GM12878 (cell line): ENCODE measurements around the gene SSBP4. TPM values are rescaled to one million over a fixed set of nuclear protein-coding genes. Genes with fewer than 3 reads are reported as not detected.
A peak's percentile ranks its signal among the peaks of the same experiment; 100 is the strongest.

ENCODE experiments used
- ATAC-seq: fragments of 200-7000 bp; cut with Tn5 transposase; 3 replicates; pipeline ENCODE4 v1.9.1; 2020; ENCODE audit warnings: mild to moderate bottlenecking, moderate library complexity
- BruUV-seq: library from RNA; stranded (reverse); fragments of 400-500 nt; replicated peaks from 2 replicates; lab custom pipeline; 2021; lab: Mats Ljungman, UMichigan
- CTCF ChIA-PET: fragments of 300-600 bp; sonication (Branson Sonifier 250); formaldehyde crosslinking; extraction: SDS; loops from one replicate; lab custom pipeline; 2021; ENCODE audit warnings: inconsistent platforms; lab: Yijun Ruan, JAX
- POLR2A ChIA-PET: fragments of 350-600 bp; formaldehyde crosslinking; extraction: SDS; loops from one replicate; lab custom pipeline; 2021; ENCODE audit warnings: inconsistent platforms; lab: Charles Lee
- RAD21 ChIA-PET: fragments of 300-600 bp; sonication (Branson Sonifier 250); formaldehyde crosslinking; loops from one replicate; lab custom pipeline; 2023; ENCODE audit warnings: antibody characterized with exemption; ENCODE audit not compliant: unreplicated experiment; lab: Charles Lee
- SMC1A ChIA-PET: fragments of 300-600 bp; sonication (Branson Sonifier 250); formaldehyde crosslinking; loops from one replicate; lab custom pipeline; 2023; ENCODE audit not compliant: unreplicated experiment, uncharacterized antibody; lab: Charles Lee
- DNase-seq: peaks from one replicate; pipeline ENCODE4 v3.0.0-alpha.2; 2011; ENCODE audit warnings: low read depth, low spot score
- FAIRE-seq: peaks from 3 replicates; lab custom pipeline; 2011; peaks lifted over from hg19 to GRCh38; lab: Jason Lieb, UNC
- H2AFZ ChIP-seq: 2 replicates; pipeline ENCODE4 v1.6.0; 2011; ENCODE audit warnings: low read depth, low read length, control low read depth; ENCODE audit not compliant: control insufficient read depth
- H3K27ac ChIP-seq: 2 replicates; pipeline ENCODE4 v1.5.1; 2011; ENCODE audit warnings: control low read depth; ENCODE audit not compliant: control insufficient read depth, insufficient read depth
- H3K27me3 ChIP-seq, 2 experiments: replicated peaks in 1 of 2; 2 replicates each; pipeline versions ENCODE4 v1.6.0 to v1.6.1; 2011; ENCODE audit warnings: low read length in 1 of 2; ENCODE audit not compliant: control insufficient read depth in 2 of 2, insufficient read depth in 2 of 2
- H3K36me3 ChIP-seq, 2 experiments: 2 replicates each; pipeline ENCODE4 v1.5.1; 2011; ENCODE audit warnings: low read length in 1 of 2; ENCODE audit not compliant: control insufficient read depth in 2 of 2, insufficient read depth in 2 of 2
- H3K4me1 ChIP-seq: 2 replicates; pipeline ENCODE4 v1.6.1; 2011; ENCODE audit warnings: mild to moderate bottlenecking, low read length, moderate library complexity, mixed read lengths; ENCODE audit not compliant: control insufficient read depth, insufficient read depth
- H3K4me2 ChIP-seq: 2 replicates; pipeline ENCODE4 v1.6.0; 2011; ENCODE audit warnings: control low read depth; ENCODE audit not compliant: control insufficient read depth, insufficient read depth
- H3K4me3 ChIP-seq: fragments of 200-600 bp; sonication (generic); 2 replicates; pipeline ENCODE4 v1.5.1; 2016
- H3K79me2 ChIP-seq: 2 replicates; pipeline ENCODE4 v1.6.0; 2011; ENCODE audit warnings: low read length; ENCODE audit not compliant: control insufficient read depth, insufficient read depth
- H3K9ac ChIP-seq: 2 replicates; pipeline ENCODE4 v1.8.0; 2011; ENCODE audit warnings: low read length, control low read depth, mixed read lengths; ENCODE audit not compliant: control insufficient read depth, insufficient read depth
- H3K9me3 ChIP-seq: replicated peaks from 3 replicates; pipeline ENCODE4 v1.5.1; 2011; ENCODE audit warnings: mild to moderate bottlenecking, low read length; ENCODE audit not compliant: control insufficient read depth, insufficient read depth
- H4K20me1 ChIP-seq: 2 replicates; pipeline ENCODE4 v1.6.0; 2011; ENCODE audit not compliant: control insufficient read depth, insufficient read depth
- CBX3 ChIP-seq: fragments of 200-600 bp; sonication (generic); IDR thresholded peaks from 2 replicates; pipeline ENCODE4 v1.6.1; 2016; ENCODE audit warnings: low read depth, borderline replicate concordance
- JUNB ChIP-seq: IDR thresholded peaks from 2 replicates; pipeline ENCODE4 v1.6.1; 2016; ENCODE audit warnings: antibody characterized with exemption, mild to moderate bottlenecking
- LARP7 ChIP-seq: fragments of 450-650 bp; IDR thresholded peaks from 2 replicates; pipeline ENCODE4 v1.6.1; 2017; ENCODE audit warnings: mild to moderate bottlenecking
- NFYB ChIP-seq: IDR thresholded peaks from 2 replicates; pipeline ENCODE4 v1.6.1; 2011; ENCODE audit warnings: low read depth, mild to moderate bottlenecking, low read length, improper control_type of control experiment, moderate library complexity; ENCODE audit not compliant: insufficient read depth
- RCOR1 ChIP-seq: conservative IDR thresholded peaks from 2 replicates; pipeline ENCODE4 v1.6.1; 2012; ENCODE audit warnings: low read depth, low read length, improper control_type of control experiment
- RFX5 ChIP-seq: IDR thresholded peaks from 2 replicates; pipeline ENCODE4 v1.6.1; 2011; ENCODE audit warnings: low read depth, low read length, improper control_type of control experiment
- RUNX3 ChIP-seq: IDR thresholded peaks from 2 replicates; pipeline ENCODE4 v1.6.1; 2012; ENCODE audit warnings: low read length, inconsistent platforms
- SUPT20H ChIP-seq: IDR thresholded peaks from 2 replicates; pipeline ENCODE4 v1.6.1; 2011; ENCODE audit warnings: low read depth, mild to moderate bottlenecking, low read length, moderate library complexity, borderline replicate concordance; ENCODE audit not compliant: control insufficient read depth
- SUZ12 ChIP-seq: fragments of 200-600 bp; sonication (generic); IDR thresholded peaks from one replicate; pipeline ENCODE4 v1.6.1; 2018; ENCODE audit warnings: antibody characterized with exemption, mild to moderate bottlenecking; ENCODE audit not compliant: unreplicated experiment
- TARDBP ChIP-seq: IDR thresholded peaks from 2 replicates; pipeline ENCODE4 v1.6.1; 2016; ENCODE audit warnings: borderline replicate concordance
- TBL1XR1 ChIP-seq: IDR thresholded peaks from 2 replicates; pipeline ENCODE4 v1.6.1; 2012; ENCODE audit warnings: low read depth, low read length, improper control_type of control experiment
- ZNF384 ChIP-seq: IDR thresholded peaks from 2 replicates; pipeline ENCODE4 v1.6.1; 2012; ENCODE audit warnings: low read depth, mild to moderate bottlenecking, low read length, improper control_type of control experiment, borderline replicate concordance
- ZNF622 ChIP-seq: fragments of 450-650 bp; IDR thresholded peaks from 2 replicates; pipeline ENCODE4 v1.6.1; 2017; ENCODE audit warnings: mild to moderate bottlenecking, inconsistent platforms
- WGBS: methylation state at CpG from one replicate; pipeline ENCODE4 v1.1.6; 2016; ENCODE audit warnings: low lambda C conversion rate; ENCODE audit not compliant: insufficient replicate concordance, insufficient coverage; ENCODE audit errors: missing lambda C conversion rate; 5-methylcytosine and 5-hydroxymethylcytosine counted together
- in situ Hi-C: fragments of 300-500 bp; cut with MboI; formaldehyde crosslinking; loops from 9 replicates; pipeline ENCODE4 v1.14.3; 2018; ENCODE audit warnings: mixed read lengths
- intact Hi-C: fragments of 100-400 bp; cut with micrococcal nuclease; formaldehyde crosslinking; loops from one replicate; pipeline ENCODE4 v1.14.2; 2022; ENCODE audit not compliant: unreplicated experiment
- polyA plus RNA-seq, 11 experiments: library from polyadenylated mRNA; depleted of rRNA in 4 of 11; unstranded in 6 of 11; stranded (reverse) in 5 of 11; fragments of >200 nt; fragmentation: Nextera tagmentation in 4 of 11; fragmentation: Illumina TruSeq in 1 of 11; extraction: Ambion mirVana in 4 of 11; extraction: Trizol in 1 of 11; gene quantifications; 1 replicate in 1 of 11; 2 replicates in 10 of 11; pipeline versions ENCODE4 v1.2.1 to v1.2.3, GENCODE V29; 2011 to 2016; ENCODE audit warnings: inconsistent platforms in 2 of 11, missing spikeins in 2 of 11, low read depth in 1 of 11
- total RNA-seq, 4 experiments: library from RNA; depleted of rRNA in 3 of 4; stranded (reverse); fragments of >200 nt in 3 of 4; fragmentation: Illumina TruSeq in 1 of 4; extraction: Trizol in 1 of 4; gene quantifications; 2 replicates each; pipeline versions ENCODE4 v1.2.1 to v1.2.3, GENCODE V29; 2013 to 2021
- TF ChIP-seq, protein P1 (sequence below): IDR thresholded peaks from 2 replicates; pipeline ENCODE4 v1.6.1; 2012; ENCODE audit warnings: low read depth, low read length, improper control_type of control experiment
- TF ChIP-seq, protein P2 (sequence below): fragments of 450-650 bp; formaldehyde crosslinking; IDR thresholded peaks from 2 replicates; pipeline ENCODE4 v1.5.0; 2022; ENCODE audit warnings: mild to moderate bottlenecking, missing genetic modification characterization

Gene SSBP4
- total and polyA plus RNA-seq, 10 of the 15 experiments (the other 5 are each of a cell fraction or from before 2014, with no cell fraction given): 0.37 to 150 (median 38.9) TPM

DNA sequence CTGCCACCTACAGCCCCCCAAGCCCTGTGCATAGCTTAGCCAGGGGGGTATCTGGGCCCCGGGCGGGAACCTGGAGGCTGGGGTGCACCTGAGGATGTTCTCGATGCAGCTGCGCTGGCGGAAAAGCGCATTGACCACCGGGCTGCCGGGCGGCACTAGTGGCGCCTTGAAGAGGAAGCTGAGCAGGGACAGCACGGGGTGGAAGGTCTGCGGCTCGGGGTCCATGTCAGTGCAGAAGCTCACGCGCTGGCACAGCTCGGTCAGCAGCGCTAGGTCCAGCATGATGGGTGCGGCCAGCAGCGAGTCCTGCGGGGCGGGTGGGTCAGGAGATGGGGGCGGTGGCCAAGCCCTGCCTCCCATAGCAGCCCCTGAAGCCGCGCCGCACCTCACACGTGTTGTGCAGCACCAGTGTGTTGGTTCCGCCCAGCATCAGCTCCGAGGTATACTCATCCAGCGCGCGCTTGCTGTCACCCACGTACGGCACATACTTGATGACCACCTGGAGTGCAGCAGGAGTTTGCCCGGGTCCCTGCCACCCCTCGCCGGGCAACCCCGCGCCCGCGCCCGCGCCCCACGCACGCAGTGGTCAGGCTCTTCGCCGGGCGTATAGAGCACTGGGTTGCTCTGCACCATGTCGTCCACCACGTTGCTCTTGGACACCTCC, 16.1 kb downstream of the SSBP4 start (continued):
- TF ChIP-seq, protein P1, sequence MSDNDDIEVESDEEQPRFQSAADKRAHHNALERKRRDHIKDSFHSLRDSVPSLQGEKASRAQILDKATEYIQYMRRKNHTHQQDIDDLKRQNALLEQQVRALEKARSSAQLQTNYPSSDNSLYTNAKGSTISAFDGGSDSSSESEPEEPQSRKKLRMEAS: no peak
- TF ChIP-seq NFYB (no peak), TBL1XR1 (no peak)

DNA sequence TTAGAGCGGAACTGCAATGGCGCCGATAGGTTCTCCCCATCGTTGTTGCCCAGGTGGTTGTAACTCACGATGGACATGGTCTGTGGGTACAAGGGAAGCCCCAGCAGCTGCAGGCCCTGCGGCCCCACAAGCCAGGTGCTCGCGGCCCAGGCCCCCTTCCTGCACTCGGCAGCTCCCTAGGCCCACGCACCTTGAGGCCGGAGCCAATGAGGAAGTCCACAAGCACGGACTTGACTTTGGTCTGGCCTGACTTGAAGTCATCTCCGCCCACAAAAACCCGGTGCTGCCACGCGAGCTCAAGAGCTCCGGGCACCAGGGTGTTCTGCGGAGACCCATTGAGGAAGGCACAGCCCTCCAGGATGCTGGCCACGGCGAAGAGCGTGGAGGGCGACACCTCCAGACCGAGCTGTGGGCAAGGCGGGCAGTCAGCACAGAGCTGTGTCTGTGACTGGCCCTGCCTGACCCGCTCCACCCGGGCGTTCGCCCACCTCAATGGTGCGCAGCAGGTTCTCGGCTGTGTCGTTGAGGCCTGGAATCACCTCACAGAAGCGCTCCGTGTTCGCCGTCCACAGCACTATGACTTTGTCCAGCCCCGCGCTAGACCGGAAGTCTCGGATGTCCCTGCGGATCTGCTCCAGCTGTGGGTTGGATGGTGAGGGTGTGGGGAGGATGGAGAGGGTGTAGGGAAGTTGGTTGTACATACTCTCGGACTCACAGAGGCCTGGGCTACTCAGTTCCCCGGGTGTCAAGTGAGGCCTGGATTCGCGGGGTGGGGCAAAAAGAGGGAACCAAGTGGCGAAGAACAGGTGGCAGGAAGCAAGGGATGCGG, 16.9 kb downstream of the SSBP4 start:
- ChIA-PET RAD21 (no interaction called here), CTCF (interaction anchor here (0.9 kb wide), 1 partner anchor 17 kb away, joined by 3 read pairs; the partner anchor contains the start of gene SSBP4), SMC1A (interaction anchor here (0.5 kb wide), 1 partner anchor 124 kb away, joined by 3 read pairs; no protein-coding TSS in a partner anchor), POLR2A (interaction anchor here (0.5 kb wide), 2 partner anchors 81 to 380 kb away, joined by 3 to 4 read pairs; no protein-coding TSS in a partner anchor)
- ATAC-seq (no peak), FAIRE-seq (no peak), DNase-seq (no peak)
- WGBS: 87% methylated on average over 46 of the region's 46 CpGs
- H4K20me1 ChIP-seq: no peaks in the 10 kb centered on the region
- in situ Hi-C loops: no loop called here
- H3K9me3 ChIP-seq: no peaks in the 10 kb centered on the region; the same call in 2 of the 3 replicates
- peaks cover 8% of the 10 kb centered on the region for H3K79me2 ChIP-seq
- H3K4me2 ChIP-seq: peak overlapping the region; percentile 56
- no TSS peak for BruUV-seq
- H2AFZ ChIP-seq: no peak overlapping the region
- peaks cover 0 to 2% of the 10 kb centered on the region in 2 experiments; a peak in 3 of 4 replicates for H3K36me3 ChIP-seq
- intact Hi-C loops: no loop called here
- no peaks in the 10 kb centered on the region for H3K27me3 ChIP-seq
- no peak overlapping the region for H3K27ac ChIP-seq
- H3K9ac ChIP-seq: no peak overlapping the region
- peak overlapping the region; percentile 65; the same call in 1 of the 2 replicates for H3K4me3 ChIP-seq
- peaks cover 21% of the 10 kb centered on the region for H3K4me1 ChIP-seq
- TF ChIP-seq TARDBP: no peak
- TF ChIP-seq JUNB: no peak
- no peak for TF ChIP-seq RFX5
- TF ChIP-seq, protein P2, sequence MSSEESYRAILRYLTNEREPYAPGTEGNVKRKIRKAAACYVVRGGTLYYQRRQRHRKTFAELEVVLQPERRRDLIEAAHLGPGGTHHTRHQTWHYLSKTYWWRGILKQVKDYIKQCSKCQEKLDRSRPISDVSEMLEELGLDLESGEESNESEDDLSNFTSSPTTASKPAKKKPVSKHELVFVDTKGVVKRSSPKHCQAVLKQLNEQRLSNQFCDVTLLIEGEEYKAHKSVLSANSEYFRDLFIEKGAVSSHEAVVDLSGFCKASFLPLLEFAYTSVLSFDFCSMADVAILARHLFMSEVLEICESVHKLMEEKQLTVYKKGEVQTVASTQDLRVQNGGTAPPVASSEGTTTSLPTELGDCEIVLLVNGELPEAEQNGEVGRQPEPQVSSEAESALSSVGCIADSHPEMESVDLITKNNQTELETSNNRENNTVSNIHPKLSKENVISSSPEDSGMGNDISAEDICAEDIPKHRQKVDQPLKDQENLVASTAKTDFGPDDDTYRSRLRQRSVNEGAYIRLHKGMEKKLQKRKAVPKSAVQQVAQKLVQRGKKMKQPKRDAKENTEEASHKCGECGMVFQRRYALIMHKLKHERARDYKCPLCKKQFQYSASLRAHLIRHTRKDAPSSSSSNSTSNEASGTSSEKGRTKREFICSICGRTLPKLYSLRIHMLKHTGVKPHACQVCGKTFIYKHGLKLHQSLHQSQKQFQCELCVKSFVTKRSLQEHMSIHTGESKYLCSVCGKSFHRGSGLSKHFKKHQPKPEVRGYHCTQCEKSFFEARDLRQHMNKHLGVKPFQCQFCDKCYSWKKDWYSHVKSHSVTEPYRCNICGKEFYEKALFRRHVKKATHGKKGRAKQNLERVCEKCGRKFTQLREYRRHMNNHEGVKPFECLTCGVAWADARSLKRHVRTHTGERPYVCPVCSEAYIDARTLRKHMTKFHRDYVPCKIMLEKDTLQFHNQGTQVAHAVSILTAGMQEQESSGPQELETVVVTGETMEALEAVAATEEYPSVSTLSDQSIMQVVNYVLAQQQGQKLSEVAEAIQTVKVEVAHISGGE (CRISPR knock-in tag): no peak
- TF ChIP-seq SUZ12: no peak
- TF ChIP-seq CBX3: no peak
- no peak for TF ChIP-seq RUNX3
- no peak for TF ChIP-seq SUPT20H
- no peak for TF ChIP-seq RCOR1
- no peak for TF ChIP-seq LARP7
- TF ChIP-seq ZNF622: no peak
- TF ChIP-seq ZNF384: no peak
